ENCODE measurements around the gene AFF3. TPM values are rescaled to one million over a fixed set of nuclear protein-coding genes. Genes with fewer than 3 reads are reported as not detected.

The AFF3 gene
- total and polyA plus RNA-seq, 10 of the 15 experiments (the other 5 are each of a cell fraction or from before 2014, with no cell fraction given) = 0.26 to 5.5 (median 3.0) TPM

DNA sequence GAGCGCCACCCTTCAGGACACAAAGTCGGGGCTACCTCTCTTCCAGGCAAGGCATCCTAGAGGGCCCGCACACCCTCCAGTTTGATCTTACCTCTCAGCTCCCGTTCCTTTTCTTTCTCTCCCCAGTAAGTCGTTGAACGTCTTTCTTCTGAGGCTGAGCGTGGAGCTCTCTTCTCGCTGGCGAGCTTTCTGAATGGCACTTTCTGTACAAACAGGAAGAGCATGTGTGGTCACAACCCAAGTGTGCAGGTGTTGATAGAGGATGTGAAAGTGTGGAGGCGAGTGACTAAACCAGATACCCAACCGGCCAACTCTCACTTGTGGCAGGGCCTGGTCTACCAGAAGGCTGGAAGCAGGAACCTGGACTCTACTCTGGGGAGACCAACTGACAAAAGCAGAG, at the start of gene AFF3 (continued):
- TF ChIP-seq, protein P1, sequence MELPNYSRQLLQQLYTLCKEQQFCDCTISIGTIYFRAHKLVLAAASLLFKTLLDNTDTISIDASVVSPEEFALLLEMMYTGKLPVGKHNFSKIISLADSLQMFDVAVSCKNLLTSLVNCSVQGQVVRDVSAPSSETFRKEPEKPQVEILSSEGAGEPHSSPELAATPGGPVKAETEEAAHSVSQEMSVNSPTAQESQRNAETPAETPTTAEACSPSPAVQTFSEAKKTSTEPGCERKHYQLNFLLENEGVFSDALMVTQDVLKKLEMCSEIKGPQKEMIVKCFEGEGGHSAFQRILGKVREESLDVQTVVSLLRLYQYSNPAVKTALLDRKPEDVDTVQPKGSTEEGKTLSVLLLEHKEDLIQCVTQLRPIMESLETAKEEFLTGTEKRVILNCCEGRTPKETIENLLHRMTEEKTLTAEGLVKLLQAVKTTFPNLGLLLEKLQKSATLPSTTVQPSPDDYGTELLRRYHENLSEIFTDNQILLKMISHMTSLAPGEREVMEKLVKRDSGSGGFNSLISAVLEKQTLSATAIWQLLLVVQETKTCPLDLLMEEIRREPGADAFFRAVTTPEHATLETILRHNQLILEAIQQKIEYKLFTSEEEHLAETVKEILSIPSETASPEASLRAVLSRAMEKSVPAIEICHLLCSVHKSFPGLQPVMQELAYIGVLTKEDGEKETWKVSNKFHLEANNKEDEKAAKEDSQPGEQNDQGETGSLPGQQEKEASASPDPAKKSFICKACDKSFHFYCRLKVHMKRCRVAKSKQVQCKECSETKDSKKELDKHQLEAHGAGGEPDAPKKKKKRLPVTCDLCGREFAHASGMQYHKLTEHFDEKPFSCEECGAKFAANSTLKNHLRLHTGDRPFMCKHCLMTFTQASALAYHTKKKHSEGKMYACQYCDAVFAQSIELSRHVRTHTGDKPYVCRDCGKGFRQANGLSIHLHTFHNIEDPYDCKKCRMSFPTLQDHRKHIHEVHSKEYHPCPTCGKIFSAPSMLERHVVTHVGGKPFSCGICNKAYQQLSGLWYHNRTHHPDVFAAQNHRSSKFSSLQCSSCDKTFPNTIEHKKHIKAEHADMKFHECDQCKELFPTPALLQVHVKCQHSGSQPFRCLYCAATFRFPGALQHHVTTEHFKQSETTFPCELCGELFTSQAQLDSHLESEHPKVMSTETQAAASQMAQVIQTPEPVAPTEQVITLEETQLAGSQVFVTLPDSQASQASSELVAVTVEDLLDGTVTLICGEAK (IDR thresholded peaks at IDR 0.05; ENCODE audit: borderline replicate concordance) = no peak
- TF ChIP-seq, protein P2, sequence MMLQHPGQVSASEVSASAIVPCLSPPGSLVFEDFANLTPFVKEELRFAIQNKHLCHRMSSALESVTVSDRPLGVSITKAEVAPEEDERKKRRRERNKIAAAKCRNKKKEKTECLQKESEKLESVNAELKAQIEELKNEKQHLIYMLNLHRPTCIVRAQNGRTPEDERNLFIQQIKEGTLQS (IDR thresholded peaks at IDR 0.05; ENCODE audit: borderline replicate concordance, extremely low read depth, low read depth, low read length) = no peak
- TF ChIP-seq SMAD1 (IDR thresholded peaks at IDR 0.05; ENCODE audit: low read depth, partially characterized antibody) (no peak), RAD51 (IDR thresholded peaks at IDR 0.05) (no peak), RUNX3 (IDR thresholded peaks at IDR 0.05; ENCODE audit: low read length) (peak; percentile 100), CEBPB (IDR thresholded peaks at IDR 0.05; ENCODE audit: borderline replicate concordance in 1 of 2, low read depth in 2 of 2, low read length in 2 of 2) (peak in 1 of 2 experiments; percentile 74; a peak in 1 of 4 replicates), WRNIP1 (IDR thresholded peaks at IDR 0.05; ENCODE audit: borderline replicate concordance, low read depth, low read length) (no peak), HDGF (IDR thresholded peaks at IDR 0.05) (no peak), IKZF1 (conservative IDR thresholded peaks at IDR 0.05) (peak; percentile 66), SPI1 (IDR thresholded peaks at IDR 0.05; ENCODE audit: borderline replicate concordance, insufficient read depth, low read depth, low read length) (peak; percentile 98), SREBF2 (IDR thresholded peaks at IDR 0.05; ENCODE audit: low read length) (no peak), ZBED1 (IDR thresholded peaks at IDR 0.05; ENCODE audit: borderline replicate concordance) (peak; percentile 94; the same call in 1 of the 2 replicates), FOXM1 (IDR thresholded peaks at IDR 0.05; ENCODE audit: low read depth, low read length) (peak; percentile 96), NBN (IDR thresholded peaks at IDR 0.05) (0 out of 2 replicates have a peak, but pooled peaks have one; percentile 29), ZSCAN29 (IDR thresholded peaks at IDR 0.05) (no peak), TARDBP (IDR thresholded peaks at IDR 0.05; ENCODE audit: borderline replicate concordance) (0 out of 2 replicates have a peak, but pooled peaks have one; percentile 41), MYC (IDR thresholded peaks at IDR 0.05; ENCODE audit: insufficient read depth, insufficient read length, insufficient replicate concordance, low read length, severe bottlenecking) (no peak), CBX5 (IDR thresholded peaks at IDR 0.05; ENCODE audit: low read depth) (peak; percentile 88; the same call in 1 of the 2 replicates), BCL11A (IDR thresholded peaks at IDR 0.05; ENCODE audit: low read depth, low read length) (peak; percentile 97), NR2C1 (IDR thresholded peaks at IDR 0.05) (no peak), SIN3A (IDR thresholded peaks at IDR 0.05; ENCODE audit: low read depth, low read length) (no peak), ZZZ3 (IDR thresholded peaks at IDR 0.05; ENCODE audit: control insufficient read depth, insufficient read length, low read depth) (no peak), STAT3 (IDR thresholded peaks at IDR 0.05; ENCODE audit: low read depth, low read length) (no peak), SUZ12 (IDR thresholded peaks at IDR 0.05; ENCODE audit: unreplicated experiment) (no peak)
- TF ChIP-seq, protein P3, sequence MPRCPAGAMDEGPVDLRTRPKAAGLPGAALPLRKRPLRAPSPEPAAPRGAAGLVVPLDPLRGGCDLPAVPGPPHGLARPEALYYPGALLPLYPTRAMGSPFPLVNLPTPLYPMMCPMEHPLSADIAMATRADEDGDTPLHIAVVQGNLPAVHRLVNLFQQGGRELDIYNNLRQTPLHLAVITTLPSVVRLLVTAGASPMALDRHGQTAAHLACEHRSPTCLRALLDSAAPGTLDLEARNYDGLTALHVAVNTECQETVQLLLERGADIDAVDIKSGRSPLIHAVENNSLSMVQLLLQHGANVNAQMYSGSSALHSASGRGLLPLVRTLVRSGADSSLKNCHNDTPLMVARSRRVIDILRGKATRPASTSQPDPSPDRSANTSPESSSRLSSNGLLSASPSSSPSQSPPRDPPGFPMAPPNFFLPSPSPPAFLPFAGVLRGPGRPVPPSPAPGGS (IDR thresholded peaks at IDR 0.05; ENCODE audit: borderline replicate concordance, insufficient read depth, low read depth, low read length, poor library complexity, severe bottlenecking) = peak; percentile 89
- TF ChIP-seq, protein P4, sequence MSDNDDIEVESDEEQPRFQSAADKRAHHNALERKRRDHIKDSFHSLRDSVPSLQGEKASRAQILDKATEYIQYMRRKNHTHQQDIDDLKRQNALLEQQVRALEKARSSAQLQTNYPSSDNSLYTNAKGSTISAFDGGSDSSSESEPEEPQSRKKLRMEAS (IDR thresholded peaks at IDR 0.05; ENCODE audit: low read depth, low read length) = no peak

Measured in GM12878 (cell line).